Glomerular visceral epithelial cell (primary cell): ENCODE measurements around the gene LRWD1.
"Not testable (repeated sequence)": the region's sequence is repeated elsewhere in the genome, so short reads cannot be mapped to it uniquely, and the experiment has no call there.

ENCODE experiments used
- DNase-seq: peaks from one replicate; pipeline ENCODE4 v3.0.0-alpha.2; 2016; ENCODE audit errors: extremely low spot score

Gene LRWD1

DNA sequence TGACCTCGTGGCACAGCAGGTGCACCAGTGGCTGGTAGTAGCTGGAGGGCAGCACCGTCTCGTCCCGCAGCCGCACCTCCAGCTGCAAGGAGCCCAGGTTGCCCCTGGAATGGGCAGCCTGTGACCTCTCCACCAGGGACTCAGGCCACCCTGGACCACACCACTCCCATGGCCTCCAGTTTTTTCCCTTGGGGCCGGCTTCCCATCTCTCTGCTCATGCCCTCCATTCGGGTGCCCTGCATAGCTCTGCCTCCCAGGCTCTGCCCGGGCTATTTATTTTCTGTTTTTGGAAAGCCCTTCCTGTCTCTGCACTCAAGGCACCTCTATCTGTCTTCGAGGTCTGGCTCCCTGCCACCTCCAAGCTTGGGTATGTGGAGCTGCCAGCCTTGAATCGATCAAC lies 32.1 kb downstream of the LRWD1 start:
- DNase-seq, result not testable (repeated sequence)

DNA sequence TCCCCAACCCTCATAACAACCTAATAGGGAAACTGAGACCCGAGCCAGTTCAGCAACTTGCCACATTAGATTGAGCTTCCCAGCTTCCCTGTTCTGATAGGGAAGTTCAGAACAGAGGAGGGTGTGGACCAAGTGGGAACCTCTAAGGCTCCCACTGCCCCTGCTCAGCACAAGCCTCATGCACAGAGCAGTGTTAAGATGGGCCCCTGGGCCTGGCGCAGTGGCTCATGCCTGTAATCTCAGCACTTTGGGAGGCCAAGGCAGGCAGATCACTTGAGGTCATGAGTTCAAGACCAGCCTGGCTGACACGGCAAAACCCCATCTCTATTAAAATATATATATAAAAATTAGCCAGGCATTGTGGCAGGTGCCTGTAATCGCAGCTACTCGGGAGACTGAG lies 32.5 kb downstream of the LRWD1 start:
- not testable (repeated sequence) for DNase-seq

DNA sequence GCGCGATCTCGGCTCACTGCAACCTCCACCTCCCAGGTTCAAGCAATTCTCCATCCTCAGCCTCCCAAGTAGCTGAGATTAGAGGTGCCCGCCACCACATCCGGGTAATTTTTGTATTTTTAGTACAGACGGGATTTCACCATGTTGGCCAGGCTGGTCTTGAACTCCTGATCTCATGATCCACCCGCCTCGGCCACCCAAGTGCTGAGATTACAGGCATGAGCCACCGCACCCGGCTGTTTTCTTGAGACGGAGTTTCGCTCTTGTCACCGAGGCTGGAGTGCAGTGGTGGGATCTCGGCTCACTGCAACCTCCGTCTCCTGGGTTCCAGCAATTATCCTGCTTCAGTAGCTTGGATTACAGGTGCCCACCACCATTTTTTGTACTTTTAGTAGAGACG lies 33.5 kb downstream of the LRWD1 start:
- DNase-seq, result not testable (repeated sequence)

DNA sequence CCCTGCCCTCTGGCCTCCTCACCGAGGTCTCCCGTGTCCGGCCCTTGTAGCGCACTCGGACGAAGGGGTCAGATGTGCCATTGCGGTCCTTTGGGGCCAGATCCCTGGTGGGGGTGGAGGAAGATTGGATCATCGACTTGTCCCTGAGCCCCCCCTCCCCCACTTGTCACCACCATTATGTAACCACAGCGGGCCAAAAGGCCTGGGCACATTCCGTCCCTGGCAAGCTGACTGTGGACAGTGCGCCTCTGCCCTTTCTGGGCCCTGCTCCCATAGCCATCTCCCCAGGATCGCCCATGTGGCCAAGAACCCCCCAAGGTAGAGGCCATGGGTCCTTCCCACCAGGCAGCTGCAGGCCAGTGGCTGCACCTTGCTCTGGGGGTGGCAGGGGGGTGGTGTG lies 38.4 kb downstream of the LRWD1 start:
- not testable (repeated sequence) for DNase-seq

DNA sequence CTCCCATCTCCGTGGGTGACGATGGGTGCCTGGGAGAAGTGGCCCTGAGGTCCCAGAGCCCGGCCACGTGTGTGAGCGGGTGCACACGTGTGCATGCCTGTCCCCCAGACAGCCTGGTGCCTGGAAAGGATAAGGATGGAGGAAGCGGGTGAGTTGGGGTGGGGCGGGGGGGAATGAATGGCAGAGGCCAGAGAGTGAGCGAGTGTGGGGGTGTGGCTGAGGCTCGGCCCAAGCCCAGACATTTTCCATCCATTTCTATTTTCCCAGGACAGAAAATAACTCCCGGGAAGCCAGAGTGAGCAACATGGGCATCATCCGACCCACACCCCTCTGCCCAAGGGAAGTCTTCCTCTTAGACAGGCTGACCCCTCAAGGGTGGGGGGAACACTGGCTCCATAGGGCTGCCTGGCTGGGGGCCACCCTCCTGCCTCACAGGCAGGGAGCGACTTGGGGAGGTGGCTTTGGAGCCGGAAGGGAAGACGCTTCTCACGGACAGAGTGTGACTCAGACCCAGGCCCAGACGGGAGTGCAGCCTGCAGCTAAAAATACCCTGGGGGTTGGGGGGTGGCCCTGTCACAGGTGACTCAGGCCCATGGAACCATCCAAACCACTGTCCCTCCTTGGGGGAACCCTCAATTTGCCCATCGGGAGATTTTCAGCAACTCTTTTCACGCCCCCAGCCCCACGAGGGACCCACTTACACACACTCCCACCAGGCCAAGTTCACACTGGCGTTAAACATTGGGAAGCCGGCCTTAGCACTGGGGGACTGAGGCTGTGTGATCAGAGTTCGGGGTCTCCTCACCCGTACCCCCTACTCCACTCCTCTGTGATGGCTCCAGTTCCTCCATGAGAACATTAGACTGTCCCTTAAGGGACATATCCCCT lies 40.8 kb downstream of the LRWD1 start:
- DNase-seq, result not testable (repeated sequence)

DNA sequence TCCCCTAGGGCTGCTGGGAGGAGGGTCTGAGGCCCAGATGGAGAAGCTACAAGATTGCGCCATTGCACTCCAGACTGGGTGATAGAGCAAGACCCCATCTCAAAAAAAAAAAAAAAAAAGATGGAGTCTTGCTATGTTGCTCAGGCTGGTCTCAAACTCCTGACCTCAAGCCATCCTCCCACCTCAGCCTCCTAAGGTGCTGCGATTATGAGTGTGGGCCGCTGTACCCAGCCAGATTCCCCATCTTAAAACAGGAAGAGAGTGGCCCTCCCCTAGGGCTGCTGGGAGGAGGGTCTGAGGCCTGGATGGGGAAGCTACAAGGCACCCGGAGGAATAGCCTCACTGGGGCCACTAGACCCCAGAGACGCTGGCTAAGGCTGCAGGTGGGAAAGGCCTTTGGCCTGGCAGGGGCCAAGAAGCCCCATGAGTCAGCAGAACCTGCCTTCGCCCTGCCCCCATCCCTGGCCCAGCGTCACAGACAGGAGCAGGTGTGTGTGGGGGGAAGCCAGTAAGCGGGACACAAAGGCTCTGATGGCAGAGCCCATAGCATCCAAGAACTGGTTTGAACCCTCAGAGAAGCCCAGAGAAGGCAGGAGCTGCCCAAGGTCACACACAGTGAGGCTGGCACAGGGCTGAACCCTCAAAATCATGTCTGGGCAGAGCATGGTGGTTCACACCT lies 42.8 kb downstream of the LRWD1 start:
- DNase-seq, result not testable (repeated sequence)

DNA sequence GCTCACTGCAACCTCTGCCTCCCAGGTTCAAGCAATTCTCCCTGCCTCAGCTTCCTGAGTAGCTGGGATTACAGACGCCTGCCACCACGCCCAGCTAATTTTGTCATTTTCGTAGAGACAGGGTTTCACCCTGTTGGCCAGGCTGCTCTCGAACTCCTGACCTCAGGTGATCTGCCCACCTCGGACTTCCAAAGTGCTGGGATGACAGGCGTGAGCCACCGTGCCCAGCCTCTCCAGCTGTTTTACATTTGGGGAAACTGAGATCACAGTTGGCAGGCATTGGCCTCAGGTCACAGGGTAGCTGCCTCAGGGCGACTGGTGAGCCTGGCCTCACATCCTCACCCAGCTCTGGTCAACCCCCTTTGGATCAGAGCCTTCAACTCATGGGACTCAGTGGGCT lies 45.8 kb downstream of the LRWD1 start:
- DNase-seq, result not testable (repeated sequence)

DNA sequence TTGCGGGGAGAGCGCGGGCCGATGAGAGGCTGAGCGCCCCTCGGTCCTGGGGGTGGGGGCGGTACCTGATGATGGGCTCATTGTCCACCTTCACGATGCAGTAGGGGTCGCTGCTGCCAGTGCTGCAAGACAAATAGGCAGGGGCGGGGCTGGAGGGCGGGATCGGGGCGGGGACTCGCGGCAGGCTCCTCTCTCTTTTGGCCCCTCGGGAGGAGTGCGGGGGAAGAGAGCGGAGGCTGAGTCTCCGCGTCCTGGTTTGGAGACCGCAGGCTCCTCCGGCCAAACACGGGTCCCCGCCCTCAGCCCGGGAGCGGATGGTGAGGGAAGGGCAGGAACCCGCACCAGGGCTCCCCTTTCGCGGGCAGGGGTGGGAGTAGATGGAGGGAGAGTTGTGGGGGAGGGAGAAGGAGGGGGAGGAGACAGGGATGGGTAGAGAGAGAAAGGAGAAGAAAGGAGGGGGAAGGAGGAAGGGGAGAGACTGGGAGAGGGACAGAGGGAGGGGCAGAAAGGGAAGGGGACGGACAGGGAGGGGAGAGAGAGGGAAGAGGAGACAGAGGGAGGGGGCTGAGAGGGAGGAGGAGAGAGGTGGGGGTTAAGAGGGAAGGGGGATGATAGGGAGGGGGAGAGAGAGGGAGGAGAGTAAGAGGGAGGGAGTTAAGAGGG lies 47.2 kb downstream of the LRWD1 start:
- DNase-seq, result not testable (repeated sequence)

DNA sequence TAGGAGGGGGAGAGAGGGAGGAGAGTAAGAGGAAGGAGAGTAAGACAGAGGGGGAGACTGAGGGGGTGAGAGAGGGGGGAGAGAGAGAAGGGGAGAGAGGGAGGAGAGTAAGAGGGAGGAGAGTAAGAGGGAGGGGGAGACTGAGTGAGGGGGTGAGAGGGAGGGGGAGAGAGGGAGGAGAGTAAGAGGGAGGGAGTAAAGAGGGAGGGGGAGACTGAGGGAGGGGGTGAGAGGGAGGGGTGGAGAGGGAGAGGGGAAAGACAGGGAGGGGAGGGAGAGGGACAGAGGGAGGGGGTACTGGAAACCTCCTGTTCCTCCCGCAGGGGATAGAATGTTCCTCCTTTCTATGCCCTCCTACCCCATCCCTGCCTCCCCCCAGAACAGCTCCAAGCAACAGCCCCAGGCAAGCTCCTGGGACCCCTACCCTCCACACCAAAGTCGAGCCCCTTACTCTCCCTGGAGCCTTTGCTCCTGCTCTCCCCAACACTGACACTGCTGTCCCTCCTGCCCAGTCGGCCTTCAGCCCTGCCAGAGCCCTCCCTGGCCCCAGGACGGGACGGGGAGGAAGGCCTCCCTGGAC lies 47.9 kb downstream of the LRWD1 start:
- peak; percentile 39 for DNase-seq

DNA sequence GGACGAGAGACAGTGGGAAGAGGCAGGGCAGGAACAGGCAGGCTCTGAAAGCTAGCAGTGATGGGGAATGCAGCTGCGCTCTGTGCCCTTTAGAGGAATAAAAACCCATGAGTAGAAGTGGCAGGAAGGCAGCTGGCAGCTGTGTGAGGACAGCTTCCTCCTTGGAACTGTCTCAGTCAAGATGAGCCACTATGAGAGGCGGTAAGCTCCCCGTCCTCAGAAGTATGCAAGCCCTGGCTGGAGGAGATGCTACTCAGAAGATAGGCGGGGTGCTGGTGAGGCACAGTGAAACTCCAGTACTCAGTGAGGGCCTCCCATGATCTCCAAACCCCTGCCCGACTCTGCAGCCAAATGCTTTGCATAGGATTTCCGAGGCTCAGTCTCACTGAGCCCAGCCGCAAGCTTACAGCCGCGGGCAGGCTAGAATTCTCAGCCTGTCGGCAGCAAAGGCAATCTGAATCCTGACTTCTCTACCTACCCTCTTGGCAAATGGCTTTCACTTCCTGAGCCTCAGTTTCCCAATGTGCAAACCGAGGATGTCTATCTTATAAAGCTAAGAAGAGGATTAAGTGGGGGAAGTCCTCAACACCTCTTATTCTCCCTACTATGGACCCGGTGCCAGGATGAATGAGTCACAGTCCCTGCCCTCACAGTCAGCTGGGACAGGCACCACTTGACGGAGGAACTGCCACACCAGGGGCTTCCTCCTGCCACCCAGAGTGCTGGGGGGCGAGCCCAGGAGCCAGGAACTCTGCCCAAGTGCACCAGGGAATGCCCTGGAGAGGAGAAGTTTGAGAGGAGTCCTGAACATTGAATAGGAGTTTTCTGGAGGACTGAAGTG lies 50.3 kb downstream of the LRWD1 start:
- DNase-seq, result not testable (repeated sequence)

DNA sequence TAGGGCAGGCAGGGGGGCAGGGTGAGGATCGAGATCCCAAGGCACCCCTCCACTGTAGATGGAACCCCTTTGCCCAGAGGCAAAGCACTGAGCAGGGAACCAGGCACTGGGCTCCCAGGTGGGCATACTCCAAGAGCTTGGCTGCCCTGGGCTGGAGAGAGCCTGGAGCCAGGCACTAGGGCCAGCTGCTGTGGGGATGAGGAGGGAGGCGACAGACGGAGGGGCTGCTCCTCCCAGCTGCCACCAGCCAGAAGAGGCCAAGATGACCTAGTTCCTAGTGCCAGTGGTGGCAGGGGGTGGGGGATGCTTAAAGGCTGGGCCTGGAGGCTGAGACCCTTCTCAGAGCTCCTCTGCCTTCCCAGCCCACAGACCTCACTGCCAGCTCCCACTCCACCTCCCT lies 51.1 kb downstream of the LRWD1 start:
- not testable (repeated sequence) for DNase-seq

DNA sequence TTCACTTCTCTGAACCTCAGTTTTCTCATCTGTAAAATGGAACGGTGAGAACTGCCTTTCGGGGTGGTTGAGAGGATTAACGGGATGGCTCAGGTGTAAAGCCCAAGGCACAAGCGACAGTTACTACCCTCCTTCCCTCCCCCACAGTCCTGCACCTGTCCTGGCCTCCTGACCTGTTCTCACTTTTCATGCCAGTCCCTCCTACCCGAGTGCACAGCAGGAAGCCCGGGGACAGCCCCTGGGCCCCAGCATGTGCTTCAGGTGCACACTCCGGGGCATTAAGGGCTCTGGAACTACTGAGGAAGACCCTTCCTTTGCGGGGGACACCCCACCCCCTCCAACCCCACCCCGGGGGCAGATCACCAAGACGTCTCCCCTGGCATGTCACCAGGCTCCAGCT lies 52.2 kb downstream of the LRWD1 start:
- not testable (repeated sequence) for DNase-seq

DNA sequence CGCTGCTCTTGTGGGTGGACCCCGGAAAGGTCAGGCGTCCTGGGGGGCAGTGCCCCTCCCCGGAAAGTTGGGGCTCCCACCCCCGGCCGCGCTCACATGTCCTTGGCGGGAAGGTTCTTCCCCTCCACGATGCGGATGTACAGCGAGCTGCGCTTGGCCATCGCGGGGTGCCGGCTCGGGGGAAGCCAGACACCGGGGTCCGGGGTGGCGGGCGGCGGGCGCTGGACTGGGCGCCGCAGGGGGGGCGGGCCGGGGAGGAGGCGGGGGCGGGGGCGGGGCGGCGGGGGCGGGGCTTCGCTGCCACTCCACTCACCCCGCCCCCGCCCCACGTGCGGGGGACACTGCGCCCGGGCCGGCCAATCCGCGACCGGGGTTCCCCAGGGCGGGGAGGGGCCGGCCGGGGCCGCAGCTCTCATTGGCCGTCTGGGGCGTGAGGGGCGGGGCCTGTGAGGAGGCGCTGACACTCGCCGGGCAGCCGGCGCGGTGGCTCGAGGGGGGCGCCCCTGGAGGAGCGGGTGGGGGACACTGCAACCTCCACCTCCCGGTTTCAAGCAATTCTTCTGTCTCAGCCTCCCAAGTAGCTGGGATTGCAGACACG lies 52.9 kb downstream of the LRWD1 start, which contains the start of gene RASA4B:
RASA4B (minus strand) TSS at position 228 of the 598 bp plus-strand sequence; CDS start at position 161, 67 bp downstream.
- peak; percentile 20 for DNase-seq

DNA sequence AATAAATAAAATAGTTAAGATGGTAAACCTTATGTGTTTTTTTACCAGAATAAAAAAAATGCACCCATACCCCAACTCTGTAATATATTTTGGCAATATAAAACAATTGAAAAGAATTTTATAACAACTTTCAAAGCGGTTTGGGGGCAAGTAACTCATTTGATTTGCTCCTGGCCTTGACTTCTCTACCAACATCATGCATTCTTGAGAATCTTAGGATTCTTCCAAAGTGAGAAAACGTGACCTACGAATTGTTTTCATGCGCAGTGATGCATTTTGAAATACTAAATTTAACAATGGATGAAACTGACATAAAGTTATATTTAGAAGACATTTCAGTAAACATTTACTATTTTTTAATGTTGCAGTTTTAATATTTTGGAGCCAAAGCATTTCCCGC lies 56.0 kb downstream of the LRWD1 start:
- not testable (repeated sequence) for DNase-seq
